HepG2 (cell line): ENCODE measurements around the gene WASHC4. TPM values are rescaled to one million over a fixed set of nuclear protein-coding genes. Genes with fewer than 3 reads are reported as not detected.

Experiments used
- ATAC-seq: fragments of 200-7000 bp; cut with Tn5 transposase; 3 replicates; pipeline ENCODE4 v1.9.1; 2020; ENCODE audit warnings: mild to moderate bottlenecking, moderate library complexity
- Bru-seq: library from RNA; stranded (reverse); fragments of 400-500 nt; gene quantifications from one replicate; lab custom pipeline; 2021; lab: Mats Ljungman, UMichigan
- BruChase-seq, 2 experiments: library from RNA; stranded (reverse); fragments of 400-500 nt; gene quantifications; one replicate each; lab custom pipeline; 2021; lab: Mats Ljungman, UMichigan
- BruUV-seq: library from RNA; stranded (reverse); fragments of 400-500 nt; replicated peaks from 2 replicates; lab custom pipeline; 2021; lab: Mats Ljungman, UMichigan
- CTCF ChIA-PET: fragments of 300-600 bp; formaldehyde crosslinking; extraction: SDS; loops from one replicate; lab custom pipeline; 2021; ENCODE audit warnings: low total read pairs, inconsistent platforms, low intra/inter-chr PET ratio; lab: Yijun Ruan, JAX
- POLR2A ChIA-PET: fragments of 350-600 bp; sonication (Branson Sonifier 250); formaldehyde crosslinking; loops from one replicate; lab custom pipeline; 2020; ENCODE audit warnings: antibody characterized with exemption, inconsistent platforms; lab: Yijun Ruan, JAX
- DNase-seq: peaks from one replicate; pipeline ENCODE4 v3.0.0-alpha.2; 2015; ENCODE audit warnings: low spot score
- FAIRE-seq: peaks from 3 replicates; lab custom pipeline; 2011; peaks lifted over from hg19 to GRCh38; lab: Jason Lieb, UNC
- H2AFZ ChIP-seq: one replicate; pipeline ENCODE4 v1.6.1; 2011; ENCODE audit warnings: low read length, inconsistent platforms
- H3K27ac ChIP-seq: fragments of 300-600 bp; 3 replicates; pipeline ENCODE4 v1.8.0; 2011; ENCODE audit warnings: mixed run types, mild to moderate bottlenecking, mixed read lengths, low read length, inconsistent platforms; ENCODE audit not compliant: insufficient read depth; ENCODE audit errors: extremely low read length
- H3K27me3 ChIP-seq, 2 experiments: fragments of 200-600 bp in 1 of 2; 2 replicates in 1 of 2; 3 replicates in 1 of 2; pipeline versions ENCODE4 v1.6.0 to v1.8.0; 2011; ENCODE audit warnings: low read length in 2 of 2, mild to moderate bottlenecking in 2 of 2, moderate library complexity in 2 of 2, inconsistent platforms in 1 of 2; ENCODE audit not compliant: insufficient read depth in 2 of 2, control insufficient read depth in 1 of 2
- H3K36me3 ChIP-seq, 2 experiments: fragments of 200-600 bp in 1 of 2; replicated peaks in 1 of 2; 2 replicates in 1 of 2; 3 replicates in 1 of 2; pipeline versions ENCODE4 v1.5.1 to v1.8.0; 2011; ENCODE audit warnings: low read length in 2 of 2, inconsistent platforms in 1 of 2; ENCODE audit not compliant: insufficient read depth in 2 of 2, control insufficient read depth in 1 of 2
- H3K4me1 ChIP-seq: 2 replicates; pipeline ENCODE4 v1.5.1; 2012; ENCODE audit warnings: low read length, inconsistent platforms; ENCODE audit not compliant: insufficient read depth
- H3K4me2 ChIP-seq: 2 replicates; pipeline ENCODE4 v1.6.0; 2011; ENCODE audit warnings: low read depth, low read length, inconsistent platforms
- H3K4me3 ChIP-seq, 3 experiments: fragments of 200-600 bp in 1 of 3; sonication (generic), shearing (Covaris generic) in 1 of 3; replicated peaks in 1 of 3; 2 replicates each; pipeline ENCODE4 v1.5.1; 2011 to 2016; ENCODE audit warnings: low read length in 3 of 3, inconsistent platforms in 2 of 3, low read depth in 2 of 3, mild to moderate bottlenecking in 2 of 3, control low read depth in 1 of 3, mixed read lengths in 1 of 3; ENCODE audit not compliant: insufficient read depth in 1 of 3
- H3K79me2 ChIP-seq: one replicate; pipeline ENCODE4 v1.6.1; 2011; ENCODE audit warnings: low read length, inconsistent platforms; ENCODE audit not compliant: insufficient read depth
- H3K9ac ChIP-seq: 2 replicates; pipeline ENCODE4 v1.6.0; 2011; ENCODE audit warnings: mild to moderate bottlenecking, low read depth, low read length, inconsistent platforms; ENCODE audit not compliant: insufficient read depth
- H3K9me3 ChIP-seq: 2 replicates; pipeline ENCODE4 v1.5.1; 2012; ENCODE audit warnings: mild to moderate bottlenecking, low read length
- H4K20me1 ChIP-seq: 2 replicates; pipeline ENCODE4 v1.6.0; 2011; ENCODE audit warnings: inconsistent platforms, mild to moderate bottlenecking, low read length, moderate library complexity; ENCODE audit not compliant: insufficient read depth
- CAMTA2 ChIP-seq: sonication (generic); formaldehyde crosslinking; IDR thresholded peaks from 2 replicates; pipeline ENCODE4 v1.4.0; 2020; ENCODE audit warnings: mild to moderate bottlenecking, missing genetic modification reagents, borderline replicate concordance
- GFI1 ChIP-seq: sonication (generic); formaldehyde crosslinking; IDR thresholded peaks from 2 replicates; pipeline ENCODE4 v1.5.0; 2020; ENCODE audit warnings: missing genetic modification reagents, mild to moderate bottlenecking, borderline replicate concordance
- GZF1 ChIP-seq: sonication (generic); formaldehyde crosslinking; IDR thresholded peaks from 2 replicates; pipeline ENCODE4 v1.5.1; 2020; ENCODE audit warnings: mild to moderate bottlenecking, missing genetic modification reagents
- SCMH1 ChIP-seq: sonication (generic); formaldehyde crosslinking; IDR thresholded peaks from 2 replicates; pipeline ENCODE4 v1.9.0; 2021; ENCODE audit warnings: missing genetic modification reagents, mild to moderate bottlenecking, borderline replicate concordance
- ZBTB39 ChIP-seq: sonication (generic); formaldehyde crosslinking; IDR thresholded peaks from 2 replicates; pipeline ENCODE4 v1.5.0; 2020; ENCODE audit warnings: missing genetic modification reagents
- ZNF30 ChIP-seq: sonication (generic); formaldehyde crosslinking; IDR thresholded peaks from 2 replicates; pipeline ENCODE4 v1.5.0; 2020; ENCODE audit warnings: mild to moderate bottlenecking, missing genetic modification reagents
- ZNF503 ChIP-seq: sonication (generic); formaldehyde crosslinking; IDR thresholded peaks from 2 replicates; pipeline ENCODE4 v1.4.0; 2020; ENCODE audit warnings: missing genetic modification reagents
- ZNF512 ChIP-seq: sonication (generic); formaldehyde crosslinking; IDR thresholded peaks from 2 replicates; pipeline ENCODE4 v1.4.0; 2020; ENCODE audit warnings: mild to moderate bottlenecking, missing genetic modification reagents
- ZNF782 ChIP-seq: sonication (generic); formaldehyde crosslinking; IDR thresholded peaks from 2 replicates; pipeline ENCODE4 v1.4.0; 2020; ENCODE audit warnings: missing genetic modification reagents, mild to moderate bottlenecking, borderline replicate concordance
- WGBS: methylation state at CpG from one replicate; pipeline ENCODE4 v1.1.6; 2017; ENCODE audit warnings: low lambda C conversion rate; 5-methylcytosine and 5-hydroxymethylcytosine counted together
- in situ Hi-C: cut with HindIII; loops from 2 replicates; pipeline ENCODE4 v1.10.0; 2017; ENCODE audit warnings: low pct_unique_long_range_greater_than_20kb; ENCODE audit not compliant: extremely low pct_ligation_motif_present
- intact Hi-C: fragments of 100-400 bp; cut with micrococcal nuclease; formaldehyde crosslinking; loops from one replicate; pipeline ENCODE4 v1.10.0; 2022; ENCODE audit not compliant: unreplicated experiment
- long read RNA-seq, 2 experiments: library from RNA in 1 of 2; library from polyadenylated mRNA in 1 of 2; stranded (forward) in 1 of 2; unstranded in 1 of 2; transcript quantifications; one replicate each; pipeline ENCODE4 v2.0.0, GENCODE V29; 2019 to 2022
- polyA minus RNA-seq, 3 experiments: library from RNA; depleted of rRNA, polyadenylated mRNA; stranded (reverse); fragments of >200 nt; gene quantifications; 2 replicates each; pipeline ENCODE4 v1.2.3, GENCODE V29; 2011; ENCODE audit warnings: low replicate concordance in 1 of 3
- polyA plus RNA-seq, 8 experiments: library from polyadenylated mRNA; depleted of rRNA in 3 of 8; stranded (reverse) in 7 of 8; unstranded in 1 of 8; fragments of >200 nt; fragmentation: Illumina TruSeq in 4 of 8; extraction: Trizol in 4 of 8; gene quantifications; 2 replicates each; pipeline versions ENCODE4 v1.2.1 to v1.2.3, GENCODE V29; 2011 to 2016; ENCODE audit warnings: low read depth in 4 of 8, missing spikeins in 1 of 8, mixed read lengths in 1 of 8; ENCODE audit not compliant: insufficient read depth in 1 of 8
- total RNA-seq, 5 experiments: library from RNA; depleted of rRNA; stranded (reverse); fragments of >200 nt; fragmentation: Illumina TruSeq; extraction: Trizol; gene quantifications; 2 replicates each; pipeline ENCODE4 v1.2.3, GENCODE V29; 2016; ENCODE audit warnings: low read depth in 1 of 5

Gene WASHC4
- 36.3 and 39.6 TPM in 2 replicates for total RNA-seq (2016; rRNA removed; fragmentation: Illumina TruSeq; extraction: Trizol)
- total RNA-seq (2016; cell fraction: cytosol; rRNA removed; fragmentation: Illumina TruSeq; extraction: Trizol; ENCODE audit: low read depth), result 3.6 and 4.7 TPM in 2 replicates
- total RNA-seq (2016; cell fraction: insoluble cytoplasmic fraction; rRNA removed; fragmentation: Illumina TruSeq; extraction: Trizol), result 31.6 and 46.3 TPM in 2 replicates
- 5.3 and 8.6 TPM in 2 replicates for total RNA-seq (2016; cell fraction: membrane; rRNA removed; fragmentation: Illumina TruSeq; extraction: Trizol)
- total RNA-seq (2016; cell fraction: nucleus; rRNA removed; fragmentation: Illumina TruSeq; extraction: Trizol), result 56.1 and 56.8 TPM in 2 replicates
- polyA plus RNA-seq (2011; rRNA removed), result 15.5 and 21.0 TPM in 2 replicates
- 4.6 and 8.1 TPM in 2 replicates for polyA plus RNA-seq (2011; cell fraction: cytosol; rRNA removed)
- polyA plus RNA-seq (2011; cell fraction: nucleus; rRNA removed), result 16.8 and 21.2 TPM in 2 replicates
- 15.3 and 18.4 TPM in 2 replicates for polyA plus RNA-seq (2012)
- 0.57 and 0.61 TPM in 2 replicates for polyA plus RNA-seq (2016; cell fraction: cytosol; fragmentation: Illumina TruSeq; extraction: Trizol; ENCODE audit: low read depth)
- 19.5 and 20.6 TPM in 2 replicates for polyA plus RNA-seq (2016; cell fraction: insoluble cytoplasmic fraction; fragmentation: Illumina TruSeq; extraction: Trizol; ENCODE audit: low read depth)
- polyA plus RNA-seq (2016; cell fraction: membrane; fragmentation: Illumina TruSeq; extraction: Trizol; ENCODE audit: low read depth), result 1.7 and 1.9 TPM in 2 replicates
- polyA plus RNA-seq (2016; cell fraction: nucleus; fragmentation: Illumina TruSeq; extraction: Trizol; ENCODE audit: insufficient read depth, low read depth), result 36.1 and 44.2 TPM in 2 replicates
- polyA minus RNA-seq (2011; rRNA and poly(A)+ RNA removed; ENCODE audit: low replicate concordance), result 22.5 and 23.7 TPM in 2 replicates
- polyA minus RNA-seq (2011; cell fraction: cytosol; rRNA and poly(A)+ RNA removed), result 24.8 and 25.8 TPM in 2 replicates
- 132 and 134 TPM in 2 replicates for polyA minus RNA-seq (2011; cell fraction: nucleus; rRNA and poly(A)+ RNA removed)
- Bru-seq, nascent RNA, result percentile 91 among the genes with signal in this experiment
- BruChase-seq, experiment 1, labeled RNA remaining after a 6-hour chase, result percentile 87 among the genes with signal in this experiment
- BruChase-seq, experiment 2, labeled RNA remaining after a 2-hour chase, result percentile 91 among the genes with signal in this experiment
- long read RNA-seq, experiment 1, full-length matches to known transcripts, result 1 of 12 reads
- long read RNA-seq, experiment 1, partial matches to known transcripts, result 9 of 12 reads
- long read RNA-seq, experiment 1, other reads (novel, unspliced or antisense), result 2 of 12 reads
- long read RNA-seq, experiment 2, partial matches to known transcripts, result 4 of 15 reads
- long read RNA-seq, experiment 2, other reads (novel, unspliced or antisense), result 10 of 15 reads

GRCh38 chr12:105107494-105108371, at the start of gene WASHC4:
TSS of gene WASHC4 (plus strand) at chr12:105107731. CDS start at chr12:105107801, 70 bp downstream.
- H2AFZ ChIP-seq, result peak within 1 kb of the TSS; percentile 97
- peak within 1 kb of the TSS; percentile 83 for H3K4me2 ChIP-seq
- DNase-seq (peak; percentile 81), FAIRE-seq (no peak), ATAC-seq (peak; percentile 98)
- intact Hi-C loops, result no loop called here
- POLR2A ChIA-PET, result interaction anchor here (1.0 to 2.3 kb wide), 9 partner anchors 9 to 969 kb away, joined by 3 to 12 read pairs (median 5); partner anchors contain the start of genes ALDH1L2, NFYB and SLC41A2
- peaks cover 46% of the 10 kb centered on the region for H3K79me2 ChIP-seq
- H3K4me1 ChIP-seq, result peaks cover 40% of the 10 kb centered on the region
- peak within 1 kb of the TSS; percentile 95 for H3K9ac ChIP-seq
- H3K27ac ChIP-seq, result peak within 1 kb of the TSS; percentile 94
- CTCF ChIA-PET, result no interaction called here
- H3K27me3 ChIP-seq, result no peaks in the 10 kb centered on the region; a peak in 1 of 5 replicates
- TSS peak; percentile 61 for BruUV-seq
- under 1% methylated on average over 23 of the region's 85 CpGs for WGBS
- H3K36me3 ChIP-seq, result peaks cover 0 to 6% of the 10 kb centered on the region in 2 experiments; a peak in 1 of 5 replicates
- in situ Hi-C loops, result no loop called here
- peak within 1 kb of the TSS; percentile 93 to 98 (median 97) for H3K4me3 ChIP-seq
- peaks cover 18% of the 10 kb centered on the region; the same call in 1 of the 2 replicates for H4K20me1 ChIP-seq
- no peaks in the 10 kb centered on the region for H3K9me3 ChIP-seq
- TF ChIP-seq SCMH1 (CRISPR knock-in tag) (no peak), GFI1 (0 out of 2 replicates have a peak, but pooled peaks have one; percentile 69), ZNF782 (CRISPR knock-in tag) (peak; percentile 86), ZNF503 (CRISPR knock-in tag) (peak; percentile 49; the same call in 1 of the 2 replicates), ZNF512 (CRISPR knock-in tag) (no peak), ZNF30 (0 out of 2 replicates have a peak, but pooled peaks have one; percentile 50), CAMTA2 (CRISPR knock-in tag) (no peak), GZF1 (peak; percentile 69; the same call in 1 of the 2 replicates), ZBTB39 (no peak)
